Fibroblast of lung (primary cell): ENCODE results near the gene CLEC4F.

Experiments used
- CTCF ChIP-seq, 2 donors: IDR thresholded peaks in 1 of 2; conservative IDR thresholded peaks in 1 of 2; 1 replicate in 1 of 2; 2 replicates in 1 of 2; pipeline ENCODE4 v1.5.1; 2011 to 2012; ENCODE audit warnings: low read length in 2 of 2, control low read depth in 1 of 2, inconsistent platforms in 1 of 2, low read depth in 1 of 2, mild to moderate bottlenecking in 1 of 2
- EZH2 ChIP-seq: IDR thresholded peaks from 2 replicates; pipeline ENCODE4 v1.5.1; 2012; ENCODE audit warnings: low read length, control low read depth, mild to moderate bottlenecking; ENCODE audit errors: missing control alignments

GRCh38 chr2:70775141-70775540 lies 45.3 kb downstream of the CLEC4F start:
- no peak for TF ChIP-seq EZH2
- no peak for TF ChIP-seq CTCF (conservative IDR thresholded peaks at IDR 0.05 in 1 of 2, IDR thresholded peaks at IDR 0.05 in 1 of 2; ENCODE audit: low read depth in 1 of 2, low read length in 2 of 2)
